ENCODE data around the gene C9orf57.
"Not testable (repeated sequence)": the region's sequence is repeated elsewhere in the genome, so short reads cannot be mapped to it uniquely, and the experiment has no call there.

Gene C9orf57

DNA sequence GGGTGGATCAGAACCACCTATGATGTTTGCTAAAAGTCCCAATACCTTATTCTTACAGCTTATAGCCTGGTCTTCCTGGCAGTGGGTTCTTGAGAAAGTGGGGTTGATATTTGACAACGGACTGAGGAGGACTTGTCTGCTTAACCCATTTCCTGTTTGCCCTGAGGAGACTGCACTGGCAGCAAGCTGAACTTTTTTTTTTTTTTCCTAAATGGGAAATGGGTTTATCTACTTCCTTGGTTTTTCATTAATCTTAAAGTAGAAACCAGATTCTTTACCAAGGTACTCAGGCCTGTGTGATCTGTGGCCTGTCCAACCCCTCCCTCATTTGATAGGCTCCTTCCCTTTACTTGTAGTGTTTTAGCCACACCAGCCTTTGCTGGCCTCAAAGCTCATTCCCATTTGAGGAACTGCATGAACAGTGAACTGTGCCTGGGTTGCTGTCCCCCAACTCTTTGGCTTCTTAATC lies 47.1 kb downstream of the C9orf57 start:
- no peaks in the 10 kb centered on the region for H3K36me3 ChIP-seq (ENCODE audit: insufficient read depth, low read depth, low read length)
- no peaks in the 10 kb centered on the region for H3K4me1 ChIP-seq (ENCODE audit: insufficient read depth, low read length)
- no peak overlapping the region for H3K27ac ChIP-seq (ENCODE audit: low read length)
- H3K4me3 ChIP-seq (ENCODE audit: low read length): no peak overlapping the region
- H3K9me3 ChIP-seq (ENCODE audit: insufficient read depth, low read depth, low read length): no peaks in the 10 kb centered on the region
- H3K9ac ChIP-seq (ENCODE audit: low read depth, low read length): no peak overlapping the region
- no peaks in the 10 kb centered on the region for H3K27me3 ChIP-seq (ENCODE audit: insufficient read depth, low read length)

DNA sequence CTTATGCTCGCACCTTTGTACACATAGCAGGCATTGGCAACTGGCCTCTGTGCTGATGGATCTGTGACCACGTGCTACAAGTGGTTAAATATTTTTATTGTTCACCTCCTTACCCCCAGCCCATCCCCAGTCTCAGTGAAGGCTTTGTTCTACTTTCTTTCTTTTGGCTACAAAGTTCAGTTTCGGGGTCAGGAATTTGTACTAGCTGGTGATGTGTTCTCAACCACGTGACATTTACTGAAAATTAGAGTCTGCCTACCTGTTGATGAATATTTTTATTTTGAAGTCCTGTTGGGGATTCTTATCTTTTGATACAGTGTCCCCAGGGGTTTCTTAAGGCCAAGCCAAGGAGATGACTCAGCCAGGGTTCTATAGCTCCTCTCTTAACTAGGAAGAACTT lies 47.8 kb downstream of the C9orf57 start:
- Histone ChIP-seq H3K4me1 (ENCODE audit: insufficient read depth, low read length) (no peaks in the 10 kb centered on the region), H3K27ac (ENCODE audit: low read length) (no peak overlapping the region), H3K4me3 (ENCODE audit: low read length) (no peak overlapping the region), H3K9ac (ENCODE audit: low read depth, low read length) (no peak overlapping the region), H3K9me3 (ENCODE audit: insufficient read depth, low read depth, low read length) (no peaks in the 10 kb centered on the region), H3K27me3 (ENCODE audit: insufficient read depth, low read length) (no peaks in the 10 kb centered on the region), H3K36me3 (ENCODE audit: insufficient read depth, low read depth, low read length) (no peaks in the 10 kb centered on the region)

DNA sequence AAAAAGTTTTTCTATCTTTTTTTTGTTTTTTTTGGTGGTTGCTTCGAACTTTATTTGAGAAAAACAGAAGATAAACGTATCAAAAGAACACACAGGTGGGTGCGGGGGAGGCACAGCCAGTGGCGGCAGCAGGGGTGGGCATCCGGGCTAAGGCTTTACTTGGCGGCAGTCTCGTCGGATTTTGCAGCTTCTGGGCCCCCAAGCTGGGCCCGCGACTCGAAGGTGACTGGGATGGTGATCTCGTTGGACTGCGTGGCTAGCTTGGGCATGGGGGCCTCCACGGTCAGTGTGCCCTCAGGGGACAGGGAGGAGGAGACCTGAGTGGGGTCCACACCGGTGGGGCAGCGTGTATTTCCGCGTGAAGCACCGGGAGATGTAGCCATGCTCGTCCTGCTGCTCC lies 52.7 kb downstream of the C9orf57 start:
- H3K4me3 ChIP-seq (ENCODE audit: low read length); H3K36me3 ChIP-seq (ENCODE audit: insufficient read depth, low read depth, low read length); H3K27me3 ChIP-seq (ENCODE audit: insufficient read depth, low read length); H3K9ac ChIP-seq (ENCODE audit: low read depth, low read length); H3K4me1 ChIP-seq (ENCODE audit: insufficient read depth, low read length); H3K27ac ChIP-seq (ENCODE audit: low read length); H3K9me3 ChIP-seq (ENCODE audit: insufficient read depth, low read depth, low read length): not testable (repeated sequence)

GRCh38 chr9:72006501-72006900 lies 53.9 kb downstream of the C9orf57 start:
- Histone ChIP-seq H3K27me3 (ENCODE audit: insufficient read depth, low read length) (no peaks in the 10 kb centered on the region), H3K9me3 (ENCODE audit: insufficient read depth, low read depth, low read length) (peaks cover 3% of the 10 kb centered on the region; the same call in 1 of the 2 replicates), H3K27ac (ENCODE audit: low read length) (no peak overlapping the region), H3K9ac (ENCODE audit: low read depth, low read length) (no peak overlapping the region), H3K4me1 (ENCODE audit: insufficient read depth, low read length) (peaks cover 5% of the 10 kb centered on the region; the same call in 1 of the 2 replicates), H3K36me3 (ENCODE audit: insufficient read depth, low read depth, low read length) (no peaks in the 10 kb centered on the region), H3K4me3 (ENCODE audit: low read length) (no peak overlapping the region)

GRCh38 chr9:72005451-72005850 lies 55.0 kb downstream of the C9orf57 start:
- no peaks in the 10 kb centered on the region for H3K36me3 ChIP-seq (ENCODE audit: insufficient read depth, low read depth, low read length)
- peaks cover 5% of the 10 kb centered on the region; the same call in 1 of the 2 replicates for H3K4me1 ChIP-seq (ENCODE audit: insufficient read depth, low read length)
- H3K9ac ChIP-seq (ENCODE audit: low read depth, low read length): no peak overlapping the region
- peaks cover 9% of the 10 kb centered on the region; the same call in 1 of the 2 replicates for H3K9me3 ChIP-seq (ENCODE audit: insufficient read depth, low read depth, low read length)
- H3K27me3 ChIP-seq (ENCODE audit: insufficient read depth, low read length): no peaks in the 10 kb centered on the region
- no peak overlapping the region for H3K4me3 ChIP-seq (ENCODE audit: low read length)
- no peak overlapping the region for H3K27ac ChIP-seq (ENCODE audit: low read length)

All from iPS-20b (cell line).